GM19351 (cell line): ENCODE results near the gene TFF2.

Source experiments
- ATAC-seq: cut with Tn5 transposase; IDR thresholded peaks from one replicate; pipeline ENCODE4 v1.9.1; 2021; ENCODE audit warnings: mild to moderate bottlenecking, moderate library complexity; ENCODE audit not compliant: unreplicated experiment

TFF2 gene

DNA sequence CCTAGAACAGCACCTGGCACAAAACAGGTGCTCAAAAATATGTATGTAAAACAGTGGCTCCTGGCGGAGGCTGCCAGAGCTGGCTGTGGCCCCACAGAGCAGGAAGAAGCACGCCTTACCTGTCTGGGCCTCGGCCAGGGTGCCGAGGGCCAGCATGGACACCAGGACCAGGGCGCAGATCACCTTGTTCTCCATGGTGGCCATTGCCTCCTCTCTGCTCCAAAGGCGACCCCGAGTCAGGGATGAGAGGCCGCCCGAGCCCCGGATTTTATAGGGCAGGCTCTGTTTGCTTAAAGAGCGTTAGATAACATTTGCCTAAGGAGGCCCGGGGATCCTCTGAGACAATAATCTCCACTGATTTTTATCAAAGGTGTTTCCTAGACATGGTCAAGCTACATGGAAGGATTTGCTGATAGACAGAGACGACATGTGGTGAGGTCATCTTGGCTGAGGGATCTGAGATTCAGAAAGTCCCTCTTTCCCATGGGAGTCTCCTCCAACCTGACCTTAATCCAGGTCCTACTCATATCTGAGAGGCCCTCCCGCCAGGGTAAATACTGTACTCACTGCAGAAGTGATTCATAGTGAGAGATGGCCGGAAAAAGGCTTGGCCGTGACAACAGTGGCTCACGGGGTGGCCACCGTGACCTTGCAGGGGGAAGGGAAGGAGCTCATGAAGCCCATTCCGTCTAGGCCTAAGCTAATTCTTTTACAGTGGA lies 15.7 kb upstream of the TFF2 start, which contains the start of gene TFF1:
TSS of gene TFF1 (minus strand) at position 244 of the 719 bp plus-strand sequence. CDS start at position 204, 40 bp downstream.
- ATAC-seq = no peak

GRCh38 chr21:42365770-42366169 lies 15.0 kb upstream of the TFF2 start:
- no peak for ATAC-seq

DNA sequence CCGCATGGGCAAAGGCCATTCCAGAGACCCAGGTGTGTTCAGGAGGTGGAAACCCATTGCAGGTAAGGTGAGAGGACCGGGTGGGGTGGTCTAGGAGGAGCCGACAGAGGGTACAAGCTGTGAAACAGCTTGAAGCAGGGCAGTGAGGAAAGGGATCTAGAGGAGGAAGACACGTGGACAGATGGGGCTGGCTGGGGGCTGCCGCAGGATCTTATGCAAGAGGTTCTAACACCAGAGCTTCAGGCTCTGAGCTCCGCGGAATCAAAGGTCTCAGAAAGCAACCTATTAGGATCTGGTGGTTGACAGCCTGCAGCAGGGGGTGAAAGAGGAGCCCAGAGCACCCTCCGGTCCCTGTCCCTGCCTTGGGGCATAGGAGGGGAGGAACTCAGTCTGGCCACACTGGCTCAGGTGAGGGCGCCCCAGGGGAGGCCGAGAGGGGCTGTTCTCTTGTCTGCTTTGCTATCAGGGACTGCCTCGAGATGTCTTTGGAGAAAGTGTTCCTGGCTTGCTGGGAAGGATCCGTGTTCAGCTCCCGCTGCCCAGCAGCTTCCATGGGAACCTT lies 13.6 kb upstream of the TFF2 start:
- no peak for ATAC-seq

DNA sequence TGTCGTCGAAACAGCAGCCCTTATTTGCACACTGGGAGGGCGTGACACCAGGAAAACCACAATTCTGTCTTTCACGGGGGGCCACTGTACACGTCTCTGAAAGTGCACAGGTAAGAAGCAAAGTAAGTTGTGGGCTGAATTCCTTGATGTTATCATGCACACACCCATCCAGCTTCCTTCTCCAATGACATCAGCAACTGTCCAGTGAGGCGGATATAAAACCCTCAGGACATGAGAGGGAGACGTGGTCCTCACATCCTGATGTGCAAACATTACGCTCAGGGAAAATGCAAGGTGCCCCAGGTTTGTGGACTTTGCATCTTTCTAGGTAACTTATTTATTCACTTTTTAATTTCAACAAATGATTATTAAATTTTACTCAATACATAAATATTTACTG lies 12.5 kb upstream of the TFF2 start:
- ATAC-seq = no peak

GRCh38 chr21:42362700-42363099 lies 11.9 kb upstream of the TFF2 start:
- no peak for ATAC-seq

- ATAC-seq = no peak
Observed at GRCh38 chr21:42362198-42362597, 11.4 kb upstream of the TFF2 start.

GRCh38 chr21:42361286-42361685 lies 10.5 kb upstream of the TFF2 start:
- ATAC-seq = no peak

- no peak for ATAC-seq
Observed at GRCh38 chr21:42360317-42360716, 9.5 kb upstream of the TFF2 start.

- ATAC-seq = no peak
Observed at GRCh38 chr21:42358937-42359336, 8.1 kb upstream of the TFF2 start.

GRCh38 chr21:42358261-42358660 lies 7.5 kb upstream of the TFF2 start:
- ATAC-seq = no peak

- no peak for ATAC-seq
Observed at GRCh38 chr21:42357307-42357706, 6.5 kb upstream of the TFF2 start.

DNA sequence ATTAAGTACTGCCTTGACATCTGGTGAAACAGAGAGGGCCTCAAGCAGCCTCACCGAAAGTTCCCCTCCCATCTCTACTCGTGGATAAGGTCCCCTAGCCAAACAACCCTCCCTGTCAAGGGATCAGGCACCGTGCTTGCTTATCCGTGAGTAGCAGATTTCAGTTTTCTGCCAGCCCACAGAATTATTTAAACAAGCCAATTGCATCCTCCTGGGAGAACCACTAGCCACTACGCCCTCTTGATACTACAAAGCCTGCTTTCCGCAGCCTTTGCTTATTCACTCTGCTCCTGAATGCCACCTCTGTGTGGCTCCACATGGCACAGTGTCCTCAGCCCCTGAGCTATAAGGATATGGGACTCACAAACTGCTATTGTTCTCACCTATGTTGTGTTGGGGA lies 5.9 kb upstream of the TFF2 start:
- ATAC-seq = no peak

DNA sequence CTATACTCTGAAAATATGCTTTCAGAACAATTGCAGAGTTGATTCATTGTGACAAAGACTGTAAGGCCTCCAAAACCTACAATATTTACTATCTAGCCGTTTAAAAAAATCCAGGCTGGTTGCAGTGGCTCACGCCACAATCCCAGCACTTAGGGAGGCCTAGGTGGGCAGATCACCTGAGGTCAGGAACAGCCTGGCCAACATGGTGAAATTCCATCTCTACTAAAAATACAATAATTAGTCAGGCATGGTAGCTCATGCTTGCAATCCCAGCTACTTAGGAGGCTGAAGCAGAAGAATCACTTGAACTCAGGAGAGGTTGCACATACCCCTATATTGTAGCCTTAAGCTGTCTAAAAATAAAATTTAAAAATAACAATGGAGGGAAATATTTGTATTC lies 5.3 kb upstream of the TFF2 start:
- ATAC-seq = no peak

DNA sequence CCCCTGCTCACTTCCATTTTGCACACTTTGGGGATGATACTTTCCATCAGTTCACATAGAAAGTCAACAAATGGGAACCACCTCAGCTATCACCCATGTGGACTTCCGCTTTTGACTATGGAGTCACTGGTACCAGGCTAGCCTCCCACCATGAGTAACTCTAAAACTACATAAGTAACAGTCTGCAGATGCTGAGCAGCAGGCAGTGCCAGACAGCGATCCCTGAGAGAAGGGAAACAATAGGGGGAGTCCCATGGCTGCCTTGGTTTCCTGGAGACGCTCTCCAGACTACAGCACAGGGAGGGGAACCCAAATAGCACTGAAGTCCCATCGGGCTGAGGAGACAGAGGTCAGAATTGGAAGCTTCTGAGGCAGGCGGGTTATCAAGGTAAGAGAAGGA lies 2.8 kb upstream of the TFF2 start:
- ATAC-seq = no peak

DNA sequence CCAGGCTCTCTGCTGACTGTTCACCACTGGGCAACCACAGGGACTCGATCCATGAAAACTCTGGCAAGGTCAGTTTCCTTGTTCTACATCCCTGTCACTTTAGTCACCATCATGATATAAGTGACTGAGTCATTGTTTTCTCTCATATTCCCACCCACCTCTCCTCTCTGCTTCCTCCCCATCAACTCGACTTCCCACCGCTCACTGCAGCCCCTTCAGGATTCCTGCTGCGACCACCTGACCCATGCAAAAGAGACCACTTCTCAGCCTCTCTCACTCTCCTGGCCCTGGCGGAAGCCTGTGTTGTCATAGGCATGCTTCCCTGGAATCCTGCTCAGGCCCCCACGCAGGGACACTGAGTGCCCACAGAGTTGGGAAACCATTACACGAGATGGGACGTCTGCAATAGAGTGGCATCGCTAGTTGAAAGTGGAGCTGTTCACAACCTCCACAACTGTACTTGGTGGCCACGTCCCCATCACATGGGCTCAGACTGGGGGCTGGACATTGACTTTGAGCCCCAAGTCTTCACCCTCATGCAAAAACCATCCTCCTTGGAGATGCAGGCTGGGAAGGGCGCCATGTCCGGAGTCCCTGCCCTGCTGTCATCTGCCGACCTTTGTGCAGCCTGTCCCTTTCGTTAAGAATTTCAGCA lies 1.8 kb upstream of the TFF2 start:
- no peak for ATAC-seq

- no peak for ATAC-seq
Observed at GRCh38 chr21:42351626-42352440, 1.0 kb upstream of the TFF2 start.

DNA sequence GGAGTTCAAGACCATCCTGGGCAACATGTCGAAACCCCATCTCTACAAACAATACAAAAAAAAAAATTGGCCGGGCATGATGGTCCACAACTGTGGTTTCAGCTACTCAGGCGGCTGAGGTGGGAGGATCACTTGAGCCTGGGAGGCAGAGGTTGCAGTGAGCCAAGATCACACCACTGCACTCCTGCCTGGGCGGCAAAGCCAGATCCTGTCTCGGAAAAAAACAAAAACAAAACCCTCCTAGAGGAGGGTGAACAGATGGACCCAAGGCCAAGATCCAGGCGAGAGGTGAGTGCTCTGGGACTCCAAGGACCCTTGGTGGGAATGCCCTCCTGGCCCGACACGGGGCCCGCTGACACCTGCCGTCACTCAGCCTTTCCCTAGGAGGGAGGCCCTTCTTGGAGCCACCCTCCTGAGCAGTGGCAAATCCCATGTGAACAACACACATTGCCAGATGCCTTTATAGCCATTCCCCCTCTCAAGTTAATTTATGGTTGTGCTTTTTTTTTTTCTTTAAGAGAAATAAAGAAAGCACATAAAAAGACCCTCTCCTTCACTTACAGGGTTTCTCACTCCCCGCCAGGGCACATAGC lies 380 bp downstream of the TFF2 start:
- no peak for ATAC-seq

DNA sequence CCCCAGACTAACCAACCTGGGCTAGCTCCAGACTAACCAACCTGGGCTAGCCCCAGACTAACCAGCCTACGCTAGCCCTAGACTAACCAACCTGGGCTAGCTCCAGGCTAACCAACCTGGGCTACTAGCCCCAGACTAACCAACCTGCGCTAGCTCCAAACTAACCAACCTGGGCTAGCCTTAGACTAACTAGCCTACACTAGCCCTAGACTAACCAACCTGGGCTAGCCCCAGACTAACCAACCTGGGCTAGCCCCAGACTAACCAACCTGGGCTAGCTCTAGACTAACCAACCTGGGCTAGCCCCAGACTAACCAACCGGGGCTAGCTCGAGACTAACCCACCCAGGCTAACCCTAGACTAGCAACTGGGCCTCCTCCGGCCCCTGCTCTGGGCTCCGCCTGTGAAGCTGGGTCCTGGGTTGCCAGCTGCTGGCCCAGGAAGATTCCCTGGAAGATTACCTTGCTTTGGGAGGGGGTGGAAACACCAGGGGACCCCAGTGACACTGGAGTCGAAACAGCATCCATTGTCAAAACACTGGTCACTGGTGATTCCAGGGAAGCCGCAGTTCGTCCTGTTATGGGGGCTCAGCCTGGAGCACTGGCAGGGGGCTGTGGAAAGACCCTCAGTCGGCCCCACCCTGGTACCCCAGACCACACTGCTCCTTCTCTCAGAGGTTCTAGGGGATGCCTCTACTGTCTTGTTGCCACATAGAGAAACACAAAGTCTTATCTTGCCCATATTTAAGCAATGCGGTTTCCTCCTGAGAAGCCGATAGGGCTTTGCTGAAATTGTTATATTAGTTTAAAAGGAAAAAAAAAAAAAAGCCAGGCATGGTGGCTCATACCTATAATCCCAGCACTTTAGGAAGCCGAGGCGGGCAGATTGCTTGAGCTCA lies 1.1 kb downstream of the TFF2 start:
- ATAC-seq = no peak

DNA sequence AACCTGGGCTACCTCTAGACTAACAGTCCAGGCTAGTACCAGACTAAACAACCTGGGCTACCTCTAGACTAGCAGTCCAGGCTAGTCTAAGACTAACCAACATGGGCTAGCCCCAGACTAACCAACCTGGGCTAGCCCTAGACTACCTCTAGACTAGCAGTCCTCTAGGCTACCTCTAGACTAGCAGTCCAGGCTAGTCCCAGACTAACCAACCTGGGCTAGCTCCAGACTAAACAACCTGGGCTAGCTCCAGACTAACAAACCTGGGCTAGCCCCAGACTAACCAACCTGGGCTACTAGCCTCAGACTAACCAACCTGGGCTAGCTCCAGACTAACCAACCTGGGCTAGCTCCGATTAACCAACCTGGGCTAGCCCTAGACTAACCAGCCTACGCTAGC lies 2.0 kb downstream of the TFF2 start:
- ATAC-seq = no peak
